D341Med (cell line): ENCODE results near the gene SELENOV.
"Not testable (repeated sequence)": the region's sequence is repeated elsewhere in the genome, so short reads cannot be mapped to it uniquely, and the experiment has no call there.

Experiments used
- DNase-seq: peaks from one replicate; pipeline ENCODE4 v3.0.0; 2012; ENCODE audit warnings: low spot score

SELENOV gene

GRCh38 chr19:39514840-39515550 is at the start of gene SELENOV:
SELENOV (plus strand) TSS chr19:39515139; CDS start chr19:39515213, 74 bp downstream.
- DNase-seq = peak; percentile 77

DNA sequence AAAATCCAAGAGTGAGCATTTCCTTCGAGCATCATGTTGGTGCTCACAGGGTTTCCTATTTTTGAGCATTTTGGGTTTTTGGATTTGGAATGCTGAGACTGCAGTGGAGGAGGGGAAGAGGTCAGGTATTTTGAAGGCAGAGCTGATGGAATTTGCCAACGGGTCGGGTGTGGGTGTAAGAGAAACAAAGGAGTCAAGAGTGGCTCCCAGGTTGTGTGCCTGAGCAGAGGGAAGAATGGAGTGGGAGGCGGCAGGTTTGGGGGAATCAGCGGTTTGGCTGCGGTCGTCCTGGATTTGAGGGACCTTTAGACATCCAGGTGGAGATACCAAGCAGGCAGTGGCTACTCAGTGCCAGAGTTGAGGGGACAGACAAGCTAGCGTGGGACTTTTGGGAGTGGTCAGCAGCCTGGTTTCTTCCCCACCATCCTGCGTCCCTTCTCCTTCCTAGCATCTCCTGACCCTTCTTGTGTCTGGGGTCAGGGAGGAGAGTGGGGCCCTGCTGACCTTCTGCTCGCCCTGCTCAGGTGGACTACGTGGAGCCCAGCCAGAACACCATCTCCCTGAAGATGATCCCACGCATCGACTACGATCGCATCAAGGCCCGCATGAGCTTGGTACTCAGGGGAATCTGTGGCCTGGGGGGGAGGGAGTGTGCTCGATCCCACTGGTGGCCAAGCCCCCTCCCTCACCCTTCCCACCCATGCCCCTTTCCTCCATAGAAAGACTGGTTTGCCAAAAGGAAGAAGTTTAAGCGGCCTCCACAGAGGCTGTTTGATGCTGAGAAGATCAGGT is 48.8 kb upstream of the SELENOV start:
- DNase-seq = no peak

GRCh38 chr19:39467941-39468340 is 47.0 kb upstream of the SELENOV start:
- DNase-seq = no peak

GRCh38 chr19:39469036-39469435 is 45.9 kb upstream of the SELENOV start:
- no peak for DNase-seq

- no peak for DNase-seq
Measured at GRCh38 chr19:39469567-39469966, 45.4 kb upstream of the SELENOV start.

- no peak for DNase-seq
Measured at GRCh38 chr19:39470724-39471339, 44.1 kb upstream of the SELENOV start.

DNA sequence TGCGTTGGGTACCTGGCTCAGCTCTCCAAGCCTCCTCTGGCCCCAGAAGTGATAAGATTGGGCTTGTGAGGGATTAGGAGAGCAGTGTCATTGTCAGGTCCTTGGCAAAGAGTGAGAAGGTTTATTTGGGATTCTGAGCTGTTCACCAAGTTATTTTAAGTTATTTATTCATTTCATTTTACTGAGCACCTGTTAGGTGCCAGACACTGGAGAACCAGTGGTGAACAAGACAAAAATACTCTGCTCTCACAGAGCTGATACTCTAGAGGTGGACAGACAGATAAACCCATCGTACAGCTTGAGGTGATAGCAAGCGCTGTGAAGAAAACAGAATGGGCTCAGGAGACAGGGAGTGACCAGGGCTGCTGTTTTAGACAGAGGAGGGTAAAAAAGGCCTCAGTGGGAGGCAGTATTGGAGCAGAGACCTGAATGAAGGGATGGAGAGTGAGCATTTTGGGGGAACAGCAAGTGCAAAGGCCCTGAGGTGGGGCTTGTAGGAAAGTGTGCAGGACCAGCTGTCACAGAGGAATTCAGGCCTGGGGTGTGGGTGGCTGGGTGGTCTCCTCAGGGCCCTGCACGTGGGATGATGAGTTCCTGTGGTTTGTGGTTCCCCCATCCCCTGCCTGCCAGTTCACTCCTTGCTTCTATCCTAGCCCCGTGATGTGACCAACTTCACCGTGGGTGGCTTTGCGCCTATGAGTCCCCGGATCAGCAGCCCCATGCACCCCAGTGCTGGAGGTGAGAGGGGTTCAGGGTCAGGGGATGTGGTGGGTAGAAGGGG is 43.0 kb upstream of the SELENOV start:
- no peak for DNase-seq

DNA sequence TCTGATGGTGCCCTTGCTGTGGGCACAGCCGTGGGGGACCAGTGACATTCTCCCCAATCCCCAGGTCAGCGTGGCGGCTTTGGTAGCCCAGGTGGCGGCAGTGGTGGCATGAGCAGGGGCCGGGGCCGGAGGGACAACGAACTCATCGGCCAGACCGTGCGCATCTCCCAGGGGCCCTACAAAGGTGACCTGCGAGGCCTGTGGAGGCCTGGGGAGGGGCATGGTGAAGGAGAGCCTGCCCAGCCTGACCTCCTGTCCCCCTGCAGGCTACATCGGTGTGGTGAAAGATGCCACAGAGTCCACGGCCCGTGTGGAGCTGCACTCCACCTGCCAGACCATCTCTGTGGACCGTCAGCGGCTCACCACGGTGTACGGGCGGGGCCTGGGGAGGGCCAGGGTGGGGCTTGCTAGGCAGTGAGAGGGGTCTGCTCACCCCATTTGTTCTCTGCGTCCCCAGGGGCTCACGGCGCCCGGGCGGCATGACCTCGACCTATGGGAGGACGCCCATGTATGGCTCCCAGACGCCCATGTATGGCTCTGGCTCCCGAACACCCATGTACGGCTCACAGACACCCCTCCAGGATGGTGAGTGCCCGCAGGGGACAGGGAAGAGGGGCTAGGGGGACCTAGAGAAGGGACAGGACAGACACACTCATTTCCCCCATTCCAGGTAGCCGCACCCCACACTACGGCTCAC is 42.0 kb upstream of the SELENOV start:
- no peak for DNase-seq

GRCh38 chr19:39473443-39473960 is 41.4 kb upstream of the SELENOV start:
- DNase-seq = no peak

GRCh38 chr19:39474139-39474620 is 40.8 kb upstream of the SELENOV start:
- peak; percentile 88 for DNase-seq

GRCh38 chr19:39475748-39476147 is 39.2 kb upstream of the SELENOV start:
- DNase-seq = no peak

- not testable (repeated sequence) for DNase-seq
Measured at GRCh38 chr19:39479319-39479801, 35.6 kb upstream of the SELENOV start.

DNA sequence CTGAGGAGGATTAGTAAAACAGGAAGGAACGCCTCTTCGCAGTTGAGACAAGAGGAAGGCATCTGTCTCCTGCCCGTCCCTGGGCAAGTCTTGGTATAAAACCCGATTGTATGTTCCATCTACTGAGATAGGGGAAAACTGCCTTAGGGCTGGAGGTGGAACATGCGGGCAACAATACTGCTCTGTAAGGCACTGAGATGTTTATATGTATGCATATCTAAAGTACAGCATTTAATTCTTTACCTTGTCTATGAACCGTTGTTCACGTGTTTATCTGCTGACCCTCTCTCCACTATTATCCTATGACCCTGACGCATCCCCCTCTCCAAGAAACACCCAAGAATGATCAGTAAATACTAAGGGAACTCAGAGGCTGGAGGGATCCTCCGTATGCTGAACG is 35.0 kb upstream of the SELENOV start:
- no peak for DNase-seq

GRCh38 chr19:39480337-39481228 is 34.4 kb upstream of the SELENOV start, which contains the start of gene TIMM50:
TIMM50 (plus strand) TSS chr19:39480838; CDS start chr19:39480854, 16 bp downstream.
- DNase-seq = peak; percentile 94

- DNase-seq = no peak
Measured at GRCh38 chr19:39481229-39481545, 33.8 kb upstream of the SELENOV start.

DNA sequence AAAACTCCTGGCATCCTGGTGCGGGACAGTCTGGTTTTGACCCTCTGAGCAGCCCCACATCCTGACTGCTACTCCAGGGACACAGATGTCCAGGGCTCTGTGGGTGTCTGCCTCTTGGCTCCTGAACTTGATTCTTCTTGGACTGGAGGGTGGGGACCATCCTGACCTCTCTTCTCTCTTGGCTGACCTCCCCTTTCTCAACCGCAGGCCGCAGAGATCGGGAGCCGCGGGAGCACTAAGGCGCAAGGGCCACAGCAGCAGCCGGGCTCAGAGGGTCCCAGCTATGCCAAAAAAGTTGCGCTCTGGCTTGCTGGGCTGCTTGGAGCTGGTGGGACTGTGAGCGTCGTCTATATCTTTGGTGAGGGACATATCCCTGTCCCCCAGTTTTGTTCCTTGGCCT is 33.3 kb upstream of the SELENOV start:
- DNase-seq = no peak

DNA sequence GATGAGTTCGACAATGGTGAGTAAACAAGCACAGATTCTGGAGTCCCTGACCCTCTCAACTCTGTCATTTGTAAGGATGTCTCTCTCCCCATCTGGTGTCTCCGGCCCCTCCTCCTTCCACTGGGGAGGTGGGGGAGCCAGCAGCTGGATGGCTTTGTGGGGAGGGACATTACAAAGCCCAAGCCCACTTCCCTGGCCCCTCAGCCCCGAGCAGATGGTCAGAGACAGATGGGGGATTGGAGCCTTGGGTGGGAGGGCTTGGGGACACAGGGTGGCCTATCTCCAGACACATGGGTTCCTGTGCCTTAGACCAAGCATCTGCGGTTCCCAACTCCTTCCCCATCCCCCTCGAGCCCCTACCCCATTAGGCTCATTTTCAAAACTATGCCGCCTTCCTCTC is 31.8 kb upstream of the SELENOV start:
- peak; percentile 77 for DNase-seq

DNA sequence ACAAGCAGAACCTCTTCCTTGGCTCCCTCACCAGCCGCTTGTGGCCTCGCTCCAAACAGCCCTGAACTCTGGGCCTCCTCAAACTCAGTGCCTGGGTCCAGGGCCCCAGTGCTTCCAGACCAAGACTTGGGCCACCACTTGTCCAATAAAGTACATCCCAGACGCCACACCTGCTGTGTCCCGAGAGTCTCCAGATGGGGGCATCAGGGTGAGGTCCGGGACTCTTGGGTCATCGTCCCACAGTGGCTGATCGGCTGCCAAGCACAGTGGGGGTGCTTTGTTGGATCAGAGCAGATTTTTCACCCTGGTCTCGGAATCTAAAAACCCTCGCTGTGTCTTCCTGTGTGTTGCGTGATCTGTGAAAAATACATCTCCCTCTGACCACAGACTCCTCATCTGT is 25.2 kb upstream of the SELENOV start:
- no peak for DNase-seq

DNA sequence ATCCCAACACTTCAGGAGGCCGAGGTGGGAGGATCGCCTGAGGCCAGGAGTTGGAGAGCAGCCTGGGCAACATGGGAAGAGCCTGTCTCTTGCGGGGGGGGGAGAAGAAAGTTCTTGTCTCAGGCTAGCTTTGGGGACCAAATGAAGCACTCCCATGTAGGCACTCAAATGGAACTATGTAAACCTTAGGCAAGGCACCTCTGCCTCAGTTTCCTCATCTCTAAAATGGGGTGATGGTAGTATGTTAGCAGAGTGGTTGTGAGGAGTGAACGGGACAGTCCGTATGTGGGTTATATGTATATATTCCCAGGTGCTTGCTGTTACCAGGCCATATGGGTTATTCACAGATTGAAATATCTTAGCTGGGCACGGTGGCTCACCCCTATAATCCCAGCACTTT is 22.7 kb upstream of the SELENOV start:
- no peak for DNase-seq

DNA sequence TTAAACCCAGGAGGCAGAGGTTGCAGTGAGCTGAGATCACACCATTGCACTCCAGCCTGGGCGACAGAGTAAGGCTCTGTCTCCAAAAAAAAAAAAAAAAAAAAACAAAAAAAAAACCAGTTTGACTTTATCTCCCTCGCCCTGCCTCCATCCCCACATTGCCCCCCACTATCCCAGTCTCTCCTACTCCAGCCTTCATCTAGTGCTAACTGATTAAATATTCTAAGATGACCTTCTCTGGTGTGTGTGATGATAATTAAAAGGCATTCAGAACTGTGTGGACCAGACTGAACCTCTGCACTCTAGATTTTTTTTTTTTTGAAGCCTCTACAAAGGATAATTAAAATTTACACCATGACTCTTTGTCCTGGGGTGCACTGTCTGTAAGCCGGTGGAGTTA is 22.2 kb upstream of the SELENOV start:
- DNase-seq = no peak
